H1 (cell line): Measurements from ENCODE around the gene ALOX12. TPM values are rescaled to one million over a fixed set of nuclear protein-coding genes. Genes with fewer than 3 reads are reported as not detected.

Experiments used
- CTCF ChIA-PET: fragments of 300-600 bp; sonication (Branson Sonifier 250); formaldehyde crosslinking; loops from one replicate; lab custom pipeline; 2021; ENCODE audit not compliant: partially characterized antibody; lab: Charles Lee
- POLR2A ChIA-PET: fragments of 300-600 bp; sonication (Branson Sonifier 250); formaldehyde crosslinking; loops from one replicate; lab custom pipeline; 2021; ENCODE audit warnings: inconsistent platforms; ENCODE audit not compliant: partially characterized antibody; lab: Charles Lee
- DNase-seq, 2 experiments: peaks; one replicate each; pipeline versions ENCODE4 v3.0.0 to v3.0.0-alpha.2; 2010 to 2022; ENCODE audit warnings: low spot score in 2 of 2, low read depth in 1 of 2, mixed read lengths in 1 of 2
- FAIRE-seq: peaks from 2 replicates; lab custom pipeline; 2011; peaks lifted over from hg19 to GRCh38; lab: Jason Lieb, UNC
- H2AFZ ChIP-seq: 2 replicates; pipeline ENCODE4 v1.8.1; 2012; ENCODE audit warnings: low read length, inconsistent platforms
- H2AK5ac ChIP-seq: 2 replicates; pipeline ENCODE4 v1.6.1; 2013; ENCODE audit warnings: low read depth, low read length
- H2BK120ac ChIP-seq: replicated peaks from 2 replicates; pipeline ENCODE3; 2013; ENCODE audit warnings: low read depth, low read length, inconsistent platforms
- H2BK12ac ChIP-seq: 2 replicates; pipeline ENCODE4 v1.6.1; 2013; ENCODE audit warnings: low read depth, low read length
- H2BK15ac ChIP-seq: 2 replicates; pipeline ENCODE4 v1.6.1; 2013; ENCODE audit warnings: low read length
- H2BK20ac ChIP-seq: 2 replicates; pipeline ENCODE4 v1.6.1; 2013; ENCODE audit warnings: low read length
- H2BK5ac ChIP-seq: 2 replicates; pipeline ENCODE4 v1.6.1; 2013; ENCODE audit warnings: low read depth, low read length
- H3K14ac ChIP-seq: 2 replicates; pipeline ENCODE4 v1.6.1; 2013; ENCODE audit warnings: inconsistent platforms; ENCODE audit not compliant: insufficient read length
- H3K18ac ChIP-seq: 2 replicates; pipeline ENCODE4 v1.6.1; 2013; ENCODE audit warnings: low read length; ENCODE audit errors: extremely low read depth
- H3K23ac ChIP-seq: 2 replicates; pipeline ENCODE4 v1.6.1; 2013; ENCODE audit warnings: inconsistent platforms; ENCODE audit not compliant: insufficient read length
- H3K23me2 ChIP-seq: 2 replicates; pipeline ENCODE4 v1.6.1; 2013; ENCODE audit warnings: low read depth, low read length
- H3K27ac ChIP-seq: 2 replicates; pipeline ENCODE4 v1.6.1; 2011; ENCODE audit warnings: low read depth, low read length, inconsistent platforms
- H3K27me3 ChIP-seq, 4 experiments: replicated peaks in 1 of 4; 1 replicate in 1 of 4; 2 replicates in 3 of 4; pipeline versions ENCODE4 v1.6.1 to v1.8.1; 2011 to 2013; ENCODE audit warnings: low read length in 3 of 4, mild to moderate bottlenecking in 3 of 4, inconsistent platforms in 2 of 4, mixed read lengths in 2 of 4, moderate library complexity in 1 of 4; ENCODE audit not compliant: control insufficient read depth in 3 of 4, insufficient read depth in 3 of 4; ENCODE audit errors: extremely low read depth in 1 of 4
- H3K36me3 ChIP-seq, 4 experiments: 2 replicates each; pipeline versions ENCODE4 v1.6.1 to v1.8.1; 2011 to 2013; ENCODE audit warnings: mild to moderate bottlenecking in 4 of 4, low read length in 3 of 4, moderate library complexity in 2 of 4, control low read depth in 1 of 4, inconsistent platforms in 1 of 4; ENCODE audit not compliant: insufficient read depth in 4 of 4, control insufficient read depth in 2 of 4
- H3K4ac ChIP-seq: replicated peaks from 2 replicates; pipeline ENCODE3; 2013; ENCODE audit warnings: low read length, low read depth, mixed read lengths, inconsistent platforms; ENCODE audit not compliant: insufficient read length
- H3K4me1 ChIP-seq, 4 experiments: replicated peaks in 1 of 4; 1 replicate in 1 of 4; 2 replicates in 3 of 4; pipeline versions ENCODE4 v1.6.1 to v1.8.1; 2011 to 2013; ENCODE audit warnings: low read length in 3 of 4, inconsistent platforms in 2 of 4, mixed read lengths in 1 of 4; ENCODE audit not compliant: insufficient read depth in 4 of 4, control insufficient read depth in 3 of 4
- H3K4me2 ChIP-seq, 2 experiments: 2 replicates each; pipeline versions ENCODE4 v1.6.1 to v1.8.1; 2011 to 2013; ENCODE audit warnings: low read depth in 2 of 2, low read length in 2 of 2, control low read depth in 1 of 2, inconsistent platforms in 1 of 2, mild to moderate bottlenecking in 1 of 2; ENCODE audit not compliant: insufficient read depth in 1 of 2
- H3K4me3 ChIP-seq, 4 experiments: fragments of 200-600, 300-600 bp in 1 of 4; sonication (generic), shearing (Covaris generic), sonication (Bioruptor Twin) in 1 of 4; 2 replicates each; pipeline versions ENCODE4 v1.5.1 to v1.8.1; 2011 to 2016; ENCODE audit warnings: low read length in 4 of 4, low read depth in 3 of 4, control low read depth in 2 of 4, inconsistent platforms in 2 of 4, mild to moderate bottlenecking in 2 of 4, mixed read lengths in 1 of 4, moderate library complexity in 1 of 4; ENCODE audit not compliant: insufficient read depth in 2 of 4; ENCODE audit errors: extremely low read depth in 1 of 4
- H3K56ac ChIP-seq: replicated peaks from 2 replicates; pipeline ENCODE3; 2013; ENCODE audit warnings: low read depth, mild to moderate bottlenecking, mixed read lengths, low read length, inconsistent platforms; ENCODE audit not compliant: insufficient read length
- H3K79me1 ChIP-seq: 2 replicates; pipeline ENCODE4 v1.6.1; 2013; ENCODE audit warnings: low read depth, low read length, control low read depth
- H3K79me2 ChIP-seq, 2 experiments: 2 replicates each; pipeline versions ENCODE4 v1.6.1 to v1.8.1; 2012 to 2013; ENCODE audit warnings: low read length in 2 of 2, mild to moderate bottlenecking in 2 of 2, inconsistent platforms in 1 of 2; ENCODE audit not compliant: insufficient read depth in 2 of 2, control insufficient read depth in 1 of 2
- H3K9ac ChIP-seq, 4 experiments: replicated peaks in 1 of 4; 1 replicate in 1 of 4; 2 replicates in 3 of 4; pipeline versions ENCODE4 v1.6.1 to v1.8.1; 2011 to 2013; ENCODE audit warnings: low read depth in 3 of 4, low read length in 3 of 4, control low read depth in 2 of 4, mild to moderate bottlenecking in 2 of 4, moderate library complexity in 2 of 4, inconsistent platforms in 1 of 4; ENCODE audit errors: extremely low read depth in 1 of 4
- H3K9me3 ChIP-seq, 2 experiments: 2 replicates each; pipeline versions ENCODE4 v1.6.1 to v1.8.1; 2012 to 2013; ENCODE audit warnings: mild to moderate bottlenecking in 2 of 2, moderate library complexity in 2 of 2, control low read depth in 1 of 2, inconsistent platforms in 1 of 2, low read depth in 1 of 2, low read length in 1 of 2, mixed read lengths in 1 of 2; ENCODE audit not compliant: insufficient read depth in 2 of 2
- H4K20me1 ChIP-seq, 2 experiments: replicated peaks in 1 of 2; 2 replicates each; pipeline versions ENCODE3 to v1.8.1; 2011 to 2013; ENCODE audit warnings: inconsistent platforms in 2 of 2, low read length in 2 of 2, mild to moderate bottlenecking in 1 of 2; ENCODE audit not compliant: insufficient read depth in 2 of 2, control insufficient read depth in 1 of 2
- H4K5ac ChIP-seq: 2 replicates; pipeline ENCODE4 v1.6.1; 2013; ENCODE audit warnings: low read length, low read depth, mixed read lengths, inconsistent platforms; ENCODE audit not compliant: insufficient read length
- H4K8ac ChIP-seq: 2 replicates; pipeline ENCODE4 v1.8.0; 2013; ENCODE audit warnings: mild to moderate bottlenecking, moderate library complexity, low read length, inconsistent platforms; ENCODE audit not compliant: insufficient read depth; ENCODE audit errors: extremely low read depth
- H4K91ac ChIP-seq: replicated peaks from 2 replicates; pipeline ENCODE3; 2013; ENCODE audit warnings: low read length, mixed read lengths, inconsistent platforms; ENCODE audit not compliant: insufficient read length
- BACH1 ChIP-seq: IDR thresholded peaks from 2 replicates; pipeline ENCODE4 v1.6.1; 2012; ENCODE audit warnings: low read length, improper control_type of control experiment
- BRCA1 ChIP-seq: IDR thresholded peaks from 2 replicates; pipeline ENCODE4 v1.6.1; 2012; ENCODE audit warnings: low read depth, low read length, improper control_type of control experiment
- CBX5 ChIP-seq: fragments of 300-800, 300-1000 bp; sonication (generic); IDR thresholded peaks from 2 replicates; pipeline ENCODE4 v1.7.1; 2016; ENCODE audit warnings: antibody characterized with exemption, low read length, low read depth
- CBX8 ChIP-seq: fragments of 300-800, 300-1000 bp; sonication (generic); IDR thresholded peaks from 2 replicates; pipeline ENCODE4 v1.7.1; 2016; ENCODE audit warnings: low read depth, low read length, borderline replicate concordance
- EGR1 ChIP-seq: IDR thresholded peaks from 2 replicates; pipeline ENCODE4 v1.6.1; 2011; ENCODE audit warnings: low read depth, low read length, borderline replicate concordance
- EP300 ChIP-seq, 2 experiments: IDR thresholded peaks; 1 replicate in 1 of 2; 2 replicates in 1 of 2; pipeline ENCODE4 v1.6.1; 2011 to 2012; ENCODE audit warnings: low read depth in 2 of 2, low read length in 2 of 2, mild to moderate bottlenecking in 2 of 2, borderline replicate concordance in 1 of 2, inconsistent platforms in 1 of 2, moderate library complexity in 1 of 2
- HDAC6 ChIP-seq: IDR thresholded peaks from one replicate; pipeline ENCODE4 v1.7.1; 2012; ENCODE audit warnings: low read depth, mild to moderate bottlenecking, inconsistent platforms, low read length, moderate library complexity
- JUN ChIP-seq: IDR thresholded peaks from 2 replicates; pipeline ENCODE4 v1.6.1; 2011; ENCODE audit warnings: low read depth, mild to moderate bottlenecking, improper control_type of control experiment, low read length
- MAFK ChIP-seq: IDR thresholded peaks from 2 replicates; pipeline ENCODE4 v1.6.1; 2012; ENCODE audit warnings: low read depth, mild to moderate bottlenecking, improper control_type of control experiment, low read length
- POLR2AphosphoS5 ChIP-seq: IDR thresholded peaks from 2 replicates; pipeline ENCODE4 v1.6.1; 2011; ENCODE audit warnings: low read depth, low read length
- POU5F1 ChIP-seq: IDR thresholded peaks from 2 replicates; pipeline ENCODE4 v1.6.1; 2011; ENCODE audit warnings: low read depth, mild to moderate bottlenecking, low read length, moderate library complexity
- RFX5 ChIP-seq: IDR thresholded peaks from 2 replicates; pipeline ENCODE4 v1.6.1; 2011; ENCODE audit warnings: low read depth, low read length, improper control_type of control experiment, borderline replicate concordance
- SIRT6 ChIP-seq: IDR thresholded peaks from one replicate; pipeline ENCODE4 v1.7.1; 2012; ENCODE audit warnings: low read length, inconsistent platforms
- SP4 ChIP-seq: IDR thresholded peaks from 2 replicates; pipeline ENCODE4 v1.6.1; 2012; ENCODE audit warnings: low read length, inconsistent platforms
- TCF12 ChIP-seq: IDR thresholded peaks from 2 replicates; pipeline ENCODE4 v1.6.1; 2011; ENCODE audit warnings: low read depth, mild to moderate bottlenecking, low read length
- YY1 ChIP-seq: IDR thresholded peaks from 2 replicates; pipeline ENCODE4 v1.6.1; 2011; ENCODE audit warnings: low read depth, mild to moderate bottlenecking, low read length
- WGBS, 2 experiments: shearing (Covaris generic) in 1 of 2; methylation state at CpG; one replicate each; pipeline versions ENCODE4 v1.1.6 to v1.1.7; 2013 to 2015; ENCODE audit warnings: low lambda C conversion rate in 2 of 2, mixed read lengths in 2 of 2, inconsistent platforms in 1 of 2, low coverage in 1 of 2, missing lambda C conversion rate in 1 of 2; ENCODE audit not compliant: insufficient replicate concordance in 2 of 2, insufficient coverage in 1 of 2, insufficient read length in 1 of 2; ENCODE audit errors: extremely low coverage in 1 of 2, missing lambda C conversion rate in 1 of 2; 5-methylcytosine and 5-hydroxymethylcytosine counted together
- polyA plus RNA-seq, 7 experiments: library from polyadenylated mRNA; depleted of rRNA in 3 of 7; stranded (reverse) in 5 of 7; unstranded in 2 of 7; fragments of >200 nt in 5 of 7; fragments of 200-250 nt in 2 of 7; gene quantifications; 1 replicate in 5 of 7; 2 replicates in 1 of 7; 4 replicates in 1 of 7; pipeline versions ENCODE4 v1.2.1 to v1.2.3, GENCODE V29; 2011 to 2013; ENCODE audit warnings: missing spikeins in 2 of 7, mixed read lengths in 2 of 7
- total RNA-seq: library from RNA; stranded (reverse); fragmentation: NEBNext Ultra II Directional; extraction: Animal tissue kit (Norgen Biotek cat#: 25700); gene quantifications from 2 replicates; pipeline ENCODE4 v1.2.1, GENCODE V29; 2021

Gene ALOX12
- total and polyA plus RNA-seq, 2 of the 8 experiments (the other 6 are each of a cell fraction or from before 2014, with no cell fraction given) = 1.4 to 2.0 TPM

- WGBS, 2 experiments = 82% methylated on average over 8 of the region's 8 CpGs; no CpG with 5 or more reads in 1 of the 2 experiments
- H3K23me2 ChIP-seq = peaks cover 10% of the 10 kb centered on the region; the same call in 1 of the 2 replicates
- no peak for FAIRE-seq
- TF ChIP-seq EP300 (IDR thresholded peaks at IDR 0.05; ENCODE audit: borderline replicate concordance in 1 of 2, low read depth in 2 of 2, low read length in 2 of 2) (no peak), CBX8 (no peak), SP4 (no peak), MAFK (no peak), SIRT6 (no peak), RFX5 (no peak), BRCA1 (no peak), BACH1 (no peak), POU5F1 (no peak), JUN (no peak), POLR2AphosphoS5 (no peak), HDAC6 (no peak), TCF12 (no peak), EGR1 (no peak), CBX5 (no peak), YY1 (no peak)
Measured at GRCh38 chr17:6997171-6997570, 1.3 kb downstream of the ALOX12 start.

More at GRCh38 chr17:6997171-6997570, 1.3 kb downstream of the ALOX12 start:
- H3K9ac ChIP-seq = no peak overlapping the region
- H2BK20ac ChIP-seq = no peak overlapping the region
- no peak overlapping the region for H2AK5ac ChIP-seq
- no peak overlapping the region for H3K4me3 ChIP-seq
- no peak overlapping the region for H4K91ac ChIP-seq
- H3K4ac ChIP-seq = no peak overlapping the region
- no peak overlapping the region for H3K56ac ChIP-seq
- peaks cover 1 to 14% of the 10 kb centered on the region in 2 experiments for H4K20me1 ChIP-seq
- peaks cover 2 to 39% (median 25%) of the 10 kb centered on the region in 4 experiments for H3K27me3 ChIP-seq
- H3K18ac ChIP-seq = no peak overlapping the region
- no peak overlapping the region for H4K5ac ChIP-seq
- peaks cover 0 to 9% (median 1%) of the 10 kb centered on the region in 4 experiments; a peak in 2 of 7 replicates for H3K4me1 ChIP-seq
- no peak overlapping the region for H2BK15ac ChIP-seq
- H3K4me2 ChIP-seq = peak overlapping the region in 1 of 2 experiments; percentile 84; a peak in 1 of 4 replicates
- no peaks in the 10 kb centered on the region for H3K79me2 ChIP-seq
- POLR2A ChIA-PET = interaction anchor here (1.3 kb wide), 1 partner anchor 81 kb away, joined by 3 read pairs; no protein-coding TSS in a partner anchor
- H2BK5ac ChIP-seq = no peak overlapping the region
- no peak overlapping the region for H4K8ac ChIP-seq
- H3K36me3 ChIP-seq = peaks cover 0 to 4% (median 3%) of the 10 kb centered on the region in 4 experiments; a peak in 3 of 8 replicates
- CTCF ChIA-PET = no interaction called here
- H3K27ac ChIP-seq = no peak overlapping the region
- H2BK12ac ChIP-seq = no peak overlapping the region
- H3K9me3 ChIP-seq = no peaks in the 10 kb centered on the region
- no peak overlapping the region for H3K23ac ChIP-seq
- H2AFZ ChIP-seq = no peak overlapping the region
- H2BK120ac ChIP-seq = no peak overlapping the region
- no peak for DNase-seq
- H3K79me1 ChIP-seq = no peaks in the 10 kb centered on the region
- no peak overlapping the region for H3K14ac ChIP-seq
